GM12891 (cell line): ENCODE data around the gene SLC27A3.
"Not testable (repeated sequence)": the region's sequence is repeated elsewhere in the genome, so short reads cannot be mapped to it uniquely, and the experiment has no call there.

Experiments used
- POLR2A ChIP-seq: IDR thresholded peaks from 2 replicates; pipeline ENCODE4 v1.6.1; 2011; ENCODE audit warnings: low read depth, low read length, control low read depth
- POLR2AphosphoS5 ChIP-seq: IDR thresholded peaks from 2 replicates; pipeline ENCODE4 v1.6.1; 2011; ENCODE audit warnings: low read depth, low read length, control low read depth
- SPI1 ChIP-seq: IDR thresholded peaks from 2 replicates; pipeline ENCODE4 v1.6.1; 2011; ENCODE audit warnings: low read depth, low read length, control low read depth
- TAF1 ChIP-seq: IDR thresholded peaks from 2 replicates; pipeline ENCODE4 v1.6.1; 2011; ENCODE audit warnings: low read depth, low read length, control low read depth

GRCh38 chr1:153782648-153783047 is 7.4 kb downstream of the SLC27A3 start:
- TF ChIP-seq POLR2AphosphoS5, POLR2A, TAF1, SPI1: not testable (repeated sequence)
